Neutrophil (primary cell): ENCODE results near the gene SEZ6.

Experiments used
- H3K27ac ChIP-seq: fragments of 200-600 bp; sonication (generic); 2 replicates; pipeline ENCODE4 v1.5.1; 2016; ENCODE audit warnings: mild to moderate bottlenecking, moderate library complexity
- H3K27me3 ChIP-seq: fragments of 200-600 bp; sonication (generic); 2 replicates; pipeline ENCODE4 v1.6.0; 2016; ENCODE audit warnings: mild to moderate bottlenecking
- H3K36me3 ChIP-seq: fragments of 200-600 bp; sonication (generic); 2 replicates; pipeline ENCODE4 v1.5.1; 2017
- H3K4me1 ChIP-seq, 2 experiments: fragments of 200-600 bp in 1 of 2; sonication (generic) in 1 of 2; 1 replicate in 1 of 2; 2 replicates in 1 of 2; pipeline versions ENCODE4 v1.5.1 to v1.6.1; 2013 to 2016; ENCODE audit warnings: low read depth in 1 of 2, low read length in 1 of 2, mild to moderate bottlenecking in 1 of 2, moderate library complexity in 1 of 2; ENCODE audit not compliant: control insufficient read depth in 1 of 2, insufficient read depth in 1 of 2
- H3K4me3 ChIP-seq, 2 experiments: fragments of 200-600 bp in 1 of 2; sonication (generic) in 1 of 2; 1 replicate in 1 of 2; 2 replicates in 1 of 2; pipeline ENCODE4 v1.5.1; 2013 to 2016; ENCODE audit warnings: low read depth in 1 of 2, low read length in 1 of 2, mild to moderate bottlenecking in 1 of 2, moderate library complexity in 1 of 2
- H3K9me3 ChIP-seq: fragments of 200-600 bp; sonication (generic); 2 replicates; pipeline ENCODE4 v1.5.1; 2016
- CTCF ChIP-seq: fragments of 200-600 bp; sonication (generic); IDR thresholded peaks from 2 replicates; pipeline ENCODE4 v1.5.1; 2016; ENCODE audit warnings: antibody characterized with exemption

SEZ6 gene

GRCh38 chr17:28944862-28945741 lies 60.7 kb downstream of the SEZ6 start:
- H3K36me3 ChIP-seq, result peaks cover 9% of the 10 kb centered on the region
- H3K4me3 ChIP-seq, result no peak overlapping the region
- no peaks in the 10 kb centered on the region for H3K9me3 ChIP-seq
- peak overlapping the region; percentile 98 for H3K27ac ChIP-seq
- H3K4me1 ChIP-seq, result peaks cover 59 to 72% of the 10 kb centered on the region in 2 experiments
- no peak for TF ChIP-seq CTCF
- H3K27me3 ChIP-seq, result no peaks in the 10 kb centered on the region

GRCh38 chr17:28944343-28944742 lies 61.5 kb downstream of the SEZ6 start:
- Histone ChIP-seq H3K27me3 (no peaks in the 10 kb centered on the region), H3K4me3 (no peak overlapping the region), H3K27ac (peak overlapping the region; percentile 98), H3K4me1 (peaks cover 66 to 79% of the 10 kb centered on the region in 2 experiments), H3K36me3 (peaks cover 9% of the 10 kb centered on the region), H3K9me3 (no peaks in the 10 kb centered on the region)
- TF ChIP-seq CTCF, result no peak

GRCh38 chr17:28942925-28943324 lies 62.9 kb downstream of the SEZ6 start:
- TF ChIP-seq CTCF, result no peak
- no peaks in the 10 kb centered on the region for H3K9me3 ChIP-seq
- H3K36me3 ChIP-seq, result peaks cover 14% of the 10 kb centered on the region
- peaks cover 70 to 88% of the 10 kb centered on the region in 2 experiments for H3K4me1 ChIP-seq
- no peaks in the 10 kb centered on the region for H3K27me3 ChIP-seq
- H3K27ac ChIP-seq, result peak overlapping the region; percentile 98
- H3K4me3 ChIP-seq, result no peak overlapping the region

GRCh38 chr17:28941251-28941650 lies 64.6 kb downstream of the SEZ6 start:
- H3K27ac ChIP-seq, result peak overlapping the region; percentile 88
- no peaks in the 10 kb centered on the region for H3K9me3 ChIP-seq
- TF ChIP-seq CTCF, result no peak
- H3K36me3 ChIP-seq, result peaks cover 14% of the 10 kb centered on the region
- no peak overlapping the region for H3K4me3 ChIP-seq
- H3K4me1 ChIP-seq, result peaks cover 70 to 88% of the 10 kb centered on the region in 2 experiments
- H3K27me3 ChIP-seq, result no peaks in the 10 kb centered on the region

GRCh38 chr17:28940675-28941074 lies 65.2 kb downstream of the SEZ6 start:
- Histone ChIP-seq H3K27me3 (no peaks in the 10 kb centered on the region), H3K4me3 (peak overlapping the region; percentile 26 to 43), H3K9me3 (no peaks in the 10 kb centered on the region), H3K36me3 (peaks cover 14% of the 10 kb centered on the region), H3K4me1 (peaks cover 70 to 88% of the 10 kb centered on the region in 2 experiments), H3K27ac (peak overlapping the region; percentile 88)
- no peak for TF ChIP-seq CTCF
